CD4-positive, alpha-beta memory T cell (primary cell): ENCODE results near the gene TSHZ2. TPM values are rescaled to one million over a fixed set of nuclear protein-coding genes. Genes with fewer than 3 reads are reported as not detected.

ENCODE experiments used
- CTCF ChIA-PET: fragments of 350-600 bp; sonication (Branson Sonifier 250); formaldehyde crosslinking; loops from one replicate; lab custom pipeline; 2021; ENCODE audit warnings: inconsistent platforms; ENCODE audit not compliant: partially characterized antibody; lab: Charles Lee
- POLR2A ChIA-PET: fragments of 350-600 bp; sonication (Branson Sonifier 250); formaldehyde crosslinking; loops from one replicate; lab custom pipeline; 2021; ENCODE audit not compliant: partially characterized antibody; lab: Charles Lee
- DNase-seq, 5 donors: peaks; one replicate each; pipeline versions ENCODE4 v3.0.0 to v3.0.0-alpha.2; 2020 to 2022; ENCODE audit warnings: mixed read lengths in 1 of 5
- H3K27ac ChIP-seq: one replicate; pipeline ENCODE4 v1.7.0; 2013; ENCODE audit warnings: low read depth, low read length
- H3K27me3 ChIP-seq: 2 replicates; pipeline ENCODE4 v1.7.0; 2013; ENCODE audit warnings: mild to moderate bottlenecking, low read length, moderate library complexity; ENCODE audit not compliant: insufficient read depth
- H3K36me3 ChIP-seq: 2 replicates; pipeline ENCODE4 v1.7.0; 2013; ENCODE audit warnings: mild to moderate bottlenecking, low read length, moderate library complexity; ENCODE audit not compliant: insufficient read depth
- H3K4me1 ChIP-seq: 2 replicates; pipeline ENCODE4 v1.7.0; 2013; ENCODE audit warnings: mild to moderate bottlenecking, low read length, moderate library complexity; ENCODE audit not compliant: insufficient read depth
- H3K4me3 ChIP-seq, 2 donors: one replicate each; pipeline ENCODE4 v1.7.0; 2013; ENCODE audit warnings: low read length in 2 of 2, mild to moderate bottlenecking in 1 of 2
- H3K9me3 ChIP-seq, 2 donors: one replicate each; pipeline ENCODE4 v1.7.0; 2013; ENCODE audit warnings: low read length in 2 of 2, control low read depth in 1 of 2; ENCODE audit not compliant: control insufficient read depth in 1 of 2
- H3K27ac Mint-ChIP-seq, 7 donors: one replicate each; pipeline ENCODE4 v1.8.0; 2020 to 2021; ENCODE audit warnings: mixed read lengths in 7 of 7, mild to moderate bottlenecking in 6 of 7, inconsistent platforms in 3 of 7, moderate library complexity in 3 of 7
- H3K27me3 Mint-ChIP-seq, 2 donors: one replicate each; pipeline ENCODE4 v1.8.0; 2020 to 2021; ENCODE audit warnings: mixed read lengths in 2 of 2
- H3K36me3 Mint-ChIP-seq, 2 donors: one replicate each; pipeline ENCODE4 v1.8.0; 2020 to 2021; ENCODE audit warnings: mixed read lengths in 2 of 2, inconsistent platforms in 1 of 2, mild to moderate bottlenecking in 1 of 2
- H3K4me1 Mint-ChIP-seq, 4 donors: one replicate each; pipeline ENCODE4 v1.8.0; 2020 to 2021; ENCODE audit warnings: mixed read lengths in 4 of 4, mild to moderate bottlenecking in 1 of 4
- H3K4me3 Mint-ChIP-seq, 8 donors: one replicate each; pipeline ENCODE4 v1.8.0; 2020 to 2021; ENCODE audit warnings: mixed read lengths in 8 of 8, mild to moderate bottlenecking in 7 of 8, moderate library complexity in 6 of 8, inconsistent platforms in 3 of 8
- H3K9me3 Mint-ChIP-seq, 8 donors: one replicate each; pipeline ENCODE4 v1.8.0; 2020 to 2021; ENCODE audit warnings: mixed read lengths in 8 of 8, mild to moderate bottlenecking in 5 of 8, inconsistent platforms in 3 of 8, moderate library complexity in 1 of 8
- intact Hi-C: fragments of 100-400 bp; cut with micrococcal nuclease; formaldehyde crosslinking; loops from one replicate; pipeline ENCODE4 v1.15.1; 2023
- polyA plus RNA-seq, 2 donors: library from polyadenylated mRNA; unstranded; fragments of 300-500 nt; fragmentation: Illumina TruSeq; gene quantifications; one replicate each; pipeline ENCODE4 v1.2.3, GENCODE V29; 2021
- total RNA-seq, 2 experiments: library from RNA; stranded (reverse); gene quantifications; one replicate each; pipeline ENCODE4 v1.2.3, GENCODE V29; 2021

Gene TSHZ2
- total and polyA plus RNA-seq, 4 experiments from 2014 or later, result 2.3 to 31.8 (median 17.1) TPM

DNA sequence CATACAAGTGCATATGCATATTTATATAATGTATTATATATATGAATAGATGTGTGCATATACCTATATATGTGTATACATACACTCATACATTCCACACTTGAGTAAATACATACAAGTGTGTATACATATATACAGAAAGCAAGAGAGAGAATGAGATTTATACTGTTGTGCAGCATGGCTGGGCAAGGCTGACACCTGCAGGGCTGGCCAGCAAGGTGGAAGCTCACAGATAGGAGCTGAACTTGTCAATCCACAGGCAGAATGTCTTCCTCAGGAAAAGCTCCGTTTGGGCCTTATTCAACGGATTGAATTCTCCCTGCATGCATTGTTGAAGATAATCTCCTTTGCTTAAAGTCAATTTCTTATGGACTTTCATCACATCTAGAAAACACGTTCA, 364.7 kb downstream of the TSHZ2 start:
- no peak overlapping the region for H3K4me3 ChIP-seq
- no peaks in the 10 kb centered on the region for H3K9me3 ChIP-seq
- H3K27me3 ChIP-seq, result no peaks in the 10 kb centered on the region
- no peak overlapping the region for H3K27ac Mint-ChIP-seq
- POLR2A ChIA-PET, result no interaction called here
- CTCF ChIA-PET, result no interaction called here
- H3K27ac ChIP-seq, result no peak overlapping the region
- no peak overlapping the region for H3K4me3 Mint-ChIP-seq
- peaks cover 0 to 3% (median 0%) of the 10 kb centered on the region in 4 donors for H3K4me1 Mint-ChIP-seq
- no peaks in the 10 kb centered on the region for H3K4me1 ChIP-seq
- no peaks in the 10 kb centered on the region for H3K36me3 ChIP-seq
- DNase-seq, result no peak
- no peaks in the 10 kb centered on the region for H3K27me3 Mint-ChIP-seq
- no peaks in the 10 kb centered on the region for H3K36me3 Mint-ChIP-seq
- peaks cover 0 to 2% (median 0%) of the 10 kb centered on the region in 8 donors for H3K9me3 Mint-ChIP-seq
- intact Hi-C loops, result no loop called here

DNA sequence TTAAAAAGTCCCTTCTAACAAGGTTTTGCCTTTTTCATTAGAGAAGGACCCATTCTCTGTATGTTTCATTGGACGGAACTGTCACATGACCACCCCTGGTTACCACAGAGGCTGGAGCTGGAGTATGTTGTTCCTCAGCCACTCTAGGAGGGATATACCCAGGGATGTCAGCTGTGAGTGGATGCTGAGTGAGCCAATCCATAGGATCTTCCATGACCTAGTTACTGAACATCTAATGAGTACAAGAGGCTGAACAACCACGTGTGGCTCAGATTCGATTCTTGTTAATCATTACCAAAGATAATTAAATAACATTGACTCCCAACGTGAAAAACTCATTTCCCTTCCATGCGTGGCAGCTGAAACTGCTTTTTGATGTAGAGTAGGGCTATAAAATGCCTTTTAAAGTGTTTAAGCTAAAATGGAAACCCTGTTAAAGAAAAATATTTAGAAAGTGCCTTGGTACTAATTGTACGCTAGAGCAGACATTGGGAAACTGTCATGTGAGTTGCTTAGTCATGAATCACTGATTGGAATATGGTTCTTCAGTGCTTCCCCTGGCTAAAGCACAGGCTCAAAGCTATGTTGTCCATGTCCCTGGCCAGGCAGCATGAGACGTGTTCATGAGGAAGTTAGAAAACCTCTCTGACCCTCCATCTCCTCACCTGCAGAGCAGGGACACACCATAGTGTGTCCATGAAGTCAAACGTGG, 365.4 kb downstream of the TSHZ2 start:
- intact Hi-C loops, result no loop called here
- POLR2A ChIA-PET, result interaction anchor here (0.6 kb wide), 1 partner anchor 613 kb away, joined by 3 read pairs; no protein-coding TSS in a partner anchor
- H3K27me3 Mint-ChIP-seq, result no peaks in the 10 kb centered on the region

DNA sequence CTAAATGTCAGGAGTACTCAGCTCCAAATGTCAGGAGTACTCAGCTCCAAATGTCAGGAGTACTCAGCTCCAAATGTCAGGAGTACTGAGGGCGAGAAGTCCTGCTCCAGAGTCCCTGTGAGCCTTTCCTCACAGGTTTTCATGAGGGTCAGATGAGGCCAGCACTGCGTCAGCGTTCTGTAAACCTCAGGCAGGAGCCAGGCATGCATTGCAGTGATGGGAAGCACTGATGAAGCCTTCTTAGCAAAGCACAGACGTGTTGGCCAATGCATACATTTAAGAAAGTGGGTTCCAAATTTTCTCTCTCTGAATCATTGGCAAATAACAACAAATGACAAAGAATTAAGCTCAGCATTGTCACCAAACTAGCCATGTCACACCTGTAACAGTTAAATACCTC, 366.6 kb downstream of the TSHZ2 start:
- intact Hi-C loops, result no loop called here
- Mint-ChIP-seq H3K4me3 (no peak overlapping the region), H3K27me3 (no peaks in the 10 kb centered on the region), H3K9me3 (no peaks in the 10 kb centered on the region), H3K36me3 (no peaks in the 10 kb centered on the region), H3K27ac (no peak overlapping the region), H3K4me1 (peaks cover 0 to 3% (median 0%) of the 10 kb centered on the region in 4 donors)
- H3K4me1 ChIP-seq, result no peaks in the 10 kb centered on the region
- no peaks in the 10 kb centered on the region for H3K36me3 ChIP-seq
- CTCF ChIA-PET, result interaction anchor here (1.4 kb wide), 1 partner anchor 8 kb away, joined by 3 read pairs; no protein-coding TSS in a partner anchor
- no peaks in the 10 kb centered on the region for H3K9me3 ChIP-seq
- H3K27me3 ChIP-seq, result no peaks in the 10 kb centered on the region
- no peak overlapping the region for H3K27ac ChIP-seq
- POLR2A ChIA-PET, result no interaction called here
- H3K4me3 ChIP-seq, result no peak overlapping the region
- DNase-seq, result no peak

More for the DNA sequence above, 365.4 kb downstream of the TSHZ2 start:
- no peaks in the 10 kb centered on the region for H3K36me3 ChIP-seq
- Mint-ChIP-seq H3K27ac (no peak overlapping the region), H3K36me3 (no peaks in the 10 kb centered on the region), H3K9me3 (peaks cover 0 to 2% (median 0%) of the 10 kb centered on the region in 8 donors), H3K4me1 (peaks cover 0 to 3% (median 0%) of the 10 kb centered on the region in 4 donors), H3K4me3 (no peak overlapping the region)
- no peaks in the 10 kb centered on the region for H3K4me1 ChIP-seq
- no peak overlapping the region for H3K4me3 ChIP-seq
- H3K27ac ChIP-seq, result no peak overlapping the region
- CTCF ChIA-PET, result no interaction called here
- no peaks in the 10 kb centered on the region for H3K9me3 ChIP-seq
- no peak for DNase-seq
- no peaks in the 10 kb centered on the region for H3K27me3 ChIP-seq

DNA sequence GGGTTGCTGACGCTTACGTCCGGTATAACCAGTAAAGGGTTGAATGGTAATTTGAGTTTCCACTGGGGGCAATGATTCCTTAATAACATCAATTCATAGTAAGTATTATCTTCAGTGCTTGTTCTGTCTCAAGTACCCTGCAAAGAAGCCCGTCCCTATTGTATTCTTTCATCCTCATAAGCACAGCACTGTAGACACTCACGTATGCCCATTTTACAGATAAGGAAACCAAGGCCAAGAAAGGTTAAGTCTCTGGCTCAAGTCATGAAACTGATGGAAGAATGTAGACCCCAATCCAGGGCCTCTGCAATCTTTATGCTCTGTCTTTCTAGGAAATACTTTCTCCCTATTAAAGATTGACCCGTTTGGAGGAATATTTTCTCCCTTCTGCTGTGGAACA, 370.3 kb downstream of the TSHZ2 start:
- no peaks in the 10 kb centered on the region for H3K27me3 ChIP-seq
- H3K4me1 ChIP-seq, result no peaks in the 10 kb centered on the region
- no peaks in the 10 kb centered on the region for H3K4me1 Mint-ChIP-seq
- H3K27ac Mint-ChIP-seq, result no peak overlapping the region
- no peak overlapping the region for H3K4me3 Mint-ChIP-seq
- no peak overlapping the region for H3K27ac ChIP-seq
- H3K4me3 ChIP-seq, result no peak overlapping the region
- peaks cover 1% of the 10 kb centered on the region in 2 donors for H3K27me3 Mint-ChIP-seq
- no peaks in the 10 kb centered on the region for H3K36me3 Mint-ChIP-seq
- DNase-seq, result no peak
- H3K36me3 ChIP-seq, result no peaks in the 10 kb centered on the region
- no peaks in the 10 kb centered on the region for H3K9me3 ChIP-seq
- H3K9me3 Mint-ChIP-seq, result no peaks in the 10 kb centered on the region
- ChIA-PET POLR2A (no interaction called here), CTCF (no interaction called here)
- intact Hi-C loops, result no loop called here

DNA sequence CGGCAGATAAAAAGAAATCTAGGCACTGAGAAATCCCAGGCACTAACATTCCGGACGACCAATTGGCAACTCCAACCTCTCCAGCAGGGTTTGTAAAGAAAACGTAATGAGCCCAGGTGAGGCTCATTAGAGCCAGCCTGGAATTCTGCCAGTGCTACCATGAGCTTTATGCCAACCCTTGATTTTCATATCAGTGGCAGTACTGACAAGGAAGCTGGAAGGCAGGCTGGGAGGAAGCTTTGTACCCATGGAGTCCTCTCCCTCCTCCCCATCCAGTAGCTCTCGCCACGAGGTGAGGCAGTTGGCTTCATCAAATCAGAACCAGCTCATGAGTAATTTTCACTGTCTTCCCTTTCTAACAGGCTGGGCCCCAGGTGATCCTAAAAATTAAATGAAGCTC, 371.3 kb downstream of the TSHZ2 start:
- H3K9me3 ChIP-seq, result no peaks in the 10 kb centered on the region
- no peaks in the 10 kb centered on the region for H3K4me1 ChIP-seq
- no peak overlapping the region for H3K27ac ChIP-seq
- Mint-ChIP-seq H3K36me3 (peaks cover 0 to 3% of the 10 kb centered on the region in 2 donors), H3K27me3 (peaks cover 1% of the 10 kb centered on the region in 2 donors), H3K4me1 (no peaks in the 10 kb centered on the region), H3K4me3 (no peak overlapping the region), H3K27ac (no peak overlapping the region), H3K9me3 (peaks cover 0 to under 1% (median 0%) of the 10 kb centered on the region in 8 donors)
- DNase-seq, result no peak
- no peaks in the 10 kb centered on the region for H3K36me3 ChIP-seq
- no peak overlapping the region for H3K4me3 ChIP-seq
- ChIA-PET CTCF (no interaction called here), POLR2A (no interaction called here)
- H3K27me3 ChIP-seq, result no peaks in the 10 kb centered on the region
- intact Hi-C loops, result no loop called here

DNA sequence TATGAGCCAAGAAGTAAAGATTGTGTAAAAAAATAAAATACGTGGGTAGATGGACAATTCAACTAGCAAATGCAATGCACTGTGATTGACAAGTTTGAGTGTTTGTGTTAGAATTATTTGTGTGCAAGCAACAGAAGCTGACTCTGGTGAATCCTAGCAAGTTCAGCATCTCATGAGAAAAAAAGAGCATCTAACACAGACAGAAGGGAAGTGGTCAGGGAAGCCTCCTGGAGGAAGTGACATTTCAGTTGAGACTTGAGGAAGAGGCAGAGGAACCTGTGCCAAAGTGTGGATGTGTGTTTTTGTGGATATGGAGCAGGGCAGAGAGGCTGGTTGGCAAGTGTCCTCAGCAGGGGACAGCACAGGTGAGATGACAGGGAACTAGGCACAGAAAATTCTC, 372.7 kb downstream of the TSHZ2 start:
- H3K4me3 ChIP-seq, result no peak overlapping the region
- H3K4me1 ChIP-seq, result no peaks in the 10 kb centered on the region
- no peak for DNase-seq
- H3K27ac Mint-ChIP-seq, result no peak overlapping the region
- H3K27me3 ChIP-seq, result no peaks in the 10 kb centered on the region
- peaks cover 1% of the 10 kb centered on the region in 2 donors for H3K27me3 Mint-ChIP-seq
- no peak overlapping the region for H3K4me3 Mint-ChIP-seq
- H3K27ac ChIP-seq, result no peak overlapping the region
- no peaks in the 10 kb centered on the region for H3K4me1 Mint-ChIP-seq
- H3K36me3 ChIP-seq, result no peaks in the 10 kb centered on the region
- H3K36me3 Mint-ChIP-seq, result peaks cover 0 to 9% of the 10 kb centered on the region in 2 donors
- peaks cover 0 to 6% (median 0%) of the 10 kb centered on the region in 8 donors for H3K9me3 Mint-ChIP-seq
- CTCF ChIA-PET, result no interaction called here
- intact Hi-C loops, result no loop called here
- POLR2A ChIA-PET, result no interaction called here
- H3K9me3 ChIP-seq, result peaks cover 0 to under 1% of the 10 kb centered on the region in 2 donors

DNA sequence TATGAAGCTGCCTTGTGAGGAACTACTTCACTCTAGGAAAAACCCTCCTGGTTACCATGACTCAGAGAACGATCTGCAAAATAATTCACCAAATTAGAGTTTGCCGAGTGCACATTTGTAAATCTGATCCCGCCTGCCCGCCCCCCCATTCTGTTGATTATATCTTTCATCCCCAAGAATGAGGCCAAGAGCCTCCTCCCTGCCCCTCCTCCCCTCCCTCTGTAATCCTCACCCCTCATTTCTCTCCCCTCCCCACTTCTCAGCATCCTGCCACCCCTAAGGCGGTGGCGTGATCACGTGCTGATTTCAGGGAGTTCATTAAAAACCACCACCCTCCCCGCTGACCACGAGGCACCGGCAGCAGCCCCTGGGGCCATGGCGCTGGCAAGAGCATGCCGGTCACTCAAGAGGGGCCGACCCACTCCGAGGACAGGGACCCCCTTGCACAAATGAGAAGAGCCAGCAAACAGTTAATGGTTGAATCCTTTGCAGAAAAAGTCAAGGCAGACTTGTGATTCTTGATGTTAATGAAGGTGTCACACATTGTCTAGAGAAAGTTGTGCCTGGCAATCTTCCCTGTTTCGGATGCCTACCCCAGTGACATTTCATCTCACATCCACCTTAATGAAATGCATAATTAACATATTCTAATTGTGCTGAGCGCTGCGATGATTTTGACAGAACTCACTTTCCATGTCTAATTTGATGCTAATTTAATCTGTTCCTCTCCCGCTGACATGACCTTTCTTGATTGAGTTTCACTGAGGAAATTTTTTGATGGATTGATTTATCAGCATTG, 373.6 kb downstream of the TSHZ2 start:
- DNase-seq, result no peak
- Histone ChIP-seq H3K9me3 (peaks cover 0 to 5% of the 10 kb centered on the region in 2 donors), H3K27me3 (no peaks in the 10 kb centered on the region), H3K27ac (no peak overlapping the region), H3K36me3 (no peaks in the 10 kb centered on the region), H3K4me1 (no peaks in the 10 kb centered on the region), H3K4me3 (no peak overlapping the region)
- ChIA-PET CTCF (no interaction called here), POLR2A (no interaction called here)
- H3K27me3 Mint-ChIP-seq, result peaks cover 1% of the 10 kb centered on the region in 2 donors
- H3K9me3 Mint-ChIP-seq, result peaks cover 0 to 6% (median 0%) of the 10 kb centered on the region in 8 donors
- H3K36me3 Mint-ChIP-seq, result peaks cover 0 to 9% of the 10 kb centered on the region in 2 donors
- no peak overlapping the region for H3K27ac Mint-ChIP-seq
- no peaks in the 10 kb centered on the region for H3K4me1 Mint-ChIP-seq
- intact Hi-C loops, result no loop called here
- no peak overlapping the region for H3K4me3 Mint-ChIP-seq
